ENCODE measurements around the gene PRR19. TPM values are rescaled to one million over a fixed set of nuclear protein-coding genes. Genes with fewer than 3 reads are reported as not detected.

The PRR19 gene
- total and polyA plus RNA-seq, 4 donors = 0.23 to 0.45 TPM; not detected in 2

GRCh38 chr19:42289556-42290041 lies 12.3 kb upstream of the PRR19 start:
- Histone ChIP-seq H3K9me3 (ENCODE audit: control insufficient read depth, low read length) (no peaks in the 10 kb centered on the region), H3K27ac (ENCODE audit: low read depth in 1 of 2, low read length in 2 of 2) (no peak overlapping the region), H3K4me3 (ENCODE audit: low read length in 2 of 2) (no peak overlapping the region), H3K36me3 (ENCODE audit: control insufficient read depth in 1 of 2, insufficient read depth in 2 of 2, low read length in 1 of 2) (peaks cover 0 to 12% of the 10 kb centered on the region in 2 donors), H3K4me1 (ENCODE audit: control insufficient read depth in 1 of 2, insufficient read depth in 2 of 2, low read length in 2 of 2) (peaks cover 0 to 3% of the 10 kb centered on the region in 2 donors), H3K27me3 (ENCODE audit: control insufficient read depth in 1 of 2, insufficient read depth in 2 of 2, low read length in 1 of 2) (no peaks in the 10 kb centered on the region)
- 82 to 83% methylated on average over 8 of the region's 8 CpGs for WGBS, 2 donors
- intact Hi-C loops (cut with DNase I) = no loop called here
- no peak for DNase-seq
- no peak for ATAC-seq (ENCODE audit: low FRiP score)

- DNase-seq = no peak
- no peaks in the 10 kb centered on the region for H3K27me3 ChIP-seq (ENCODE audit: control insufficient read depth in 1 of 2, insufficient read depth in 2 of 2, low read length in 1 of 2)
- H3K4me1 ChIP-seq (ENCODE audit: control insufficient read depth in 1 of 2, insufficient read depth in 2 of 2, low read length in 2 of 2) = peaks cover 0 to 3% of the 10 kb centered on the region in 2 donors
- no peak overlapping the region for H3K27ac ChIP-seq (ENCODE audit: low read depth in 1 of 2, low read length in 2 of 2)
- no peaks in the 10 kb centered on the region for H3K9me3 ChIP-seq (ENCODE audit: control insufficient read depth, low read length)
- 76 to 78% methylated on average over 12 to 13 of the region's 13 CpGs for WGBS, 2 donors
- H3K36me3 ChIP-seq (ENCODE audit: control insufficient read depth in 1 of 2, insufficient read depth in 2 of 2, low read length in 1 of 2) = peaks cover 0 to 12% of the 10 kb centered on the region in 2 donors
- intact Hi-C loops (cut with DNase I) = no loop called here
- no peak overlapping the region for H3K4me3 ChIP-seq (ENCODE audit: low read length in 2 of 2)
- no peak for ATAC-seq (ENCODE audit: low FRiP score)
Measured at GRCh38 chr19:42290136-42290522, 11.8 kb upstream of the PRR19 start.

GRCh38 chr19:42290523-42291434 lies 11.2 kb upstream of the PRR19 start:
- Histone ChIP-seq H3K27ac (ENCODE audit: low read depth in 1 of 2, low read length in 2 of 2) (no peak overlapping the region), H3K4me3 (ENCODE audit: low read length in 2 of 2) (no peak overlapping the region), H3K9me3 (ENCODE audit: control insufficient read depth, low read length) (no peaks in the 10 kb centered on the region), H3K4me1 (ENCODE audit: control insufficient read depth in 1 of 2, insufficient read depth in 2 of 2, low read length in 2 of 2) (no peaks in the 10 kb centered on the region), H3K36me3 (ENCODE audit: control insufficient read depth in 1 of 2, insufficient read depth in 2 of 2, low read length in 1 of 2) (peaks cover 0 to 12% of the 10 kb centered on the region in 2 donors), H3K27me3 (ENCODE audit: control insufficient read depth in 1 of 2, insufficient read depth in 2 of 2, low read length in 1 of 2) (no peaks in the 10 kb centered on the region)
- DNase-seq (peak in 1 of 2 donors; percentile 50), ATAC-seq (ENCODE audit: low FRiP score) (no peak)
- intact Hi-C loops (cut with DNase I) = no loop called here
- 78 to 82% methylated on average over 28 to 31 of the region's 31 CpGs for WGBS, 2 donors

- 56 to 57% methylated on average over 9 of the region's 9 CpGs for WGBS, 2 donors
- no peak for ATAC-seq (ENCODE audit: low FRiP score)
- Histone ChIP-seq H3K4me1 (ENCODE audit: control insufficient read depth in 1 of 2, insufficient read depth in 2 of 2, low read length in 2 of 2) (no peaks in the 10 kb centered on the region), H3K36me3 (ENCODE audit: control insufficient read depth in 1 of 2, insufficient read depth in 2 of 2, low read length in 1 of 2) (peaks cover 0 to 12% of the 10 kb centered on the region in 2 donors), H3K9me3 (ENCODE audit: control insufficient read depth, low read length) (no peaks in the 10 kb centered on the region), H3K4me3 (ENCODE audit: low read length in 2 of 2) (no peak overlapping the region), H3K27ac (ENCODE audit: low read depth in 1 of 2, low read length in 2 of 2) (no peak overlapping the region), H3K27me3 (ENCODE audit: control insufficient read depth in 1 of 2, insufficient read depth in 2 of 2, low read length in 1 of 2) (no peaks in the 10 kb centered on the region)
- peak in 1 of 2 donors; percentile 48 for DNase-seq
- intact Hi-C loops (cut with DNase I) = no loop called here
Measured at GRCh38 chr19:42291435-42291810, 10.5 kb upstream of the PRR19 start.

- Histone ChIP-seq H3K27me3 (ENCODE audit: control insufficient read depth in 1 of 2, insufficient read depth in 2 of 2, low read length in 1 of 2) (no peaks in the 10 kb centered on the region), H3K4me3 (ENCODE audit: low read length in 2 of 2) (no peak overlapping the region), H3K36me3 (ENCODE audit: control insufficient read depth in 1 of 2, insufficient read depth in 2 of 2, low read length in 1 of 2) (peaks cover 0 to 12% of the 10 kb centered on the region in 2 donors), H3K9me3 (ENCODE audit: control insufficient read depth, low read length) (no peaks in the 10 kb centered on the region), H3K27ac (ENCODE audit: low read depth in 1 of 2, low read length in 2 of 2) (no peak overlapping the region), H3K4me1 (ENCODE audit: control insufficient read depth in 1 of 2, insufficient read depth in 2 of 2, low read length in 2 of 2) (no peaks in the 10 kb centered on the region)
- ATAC-seq (ENCODE audit: low FRiP score) (no peak), DNase-seq (peak in 1 of 2 donors; percentile 49)
- intact Hi-C loops (cut with DNase I) = no loop called here
- WGBS, 2 donors = 87 to 89% methylated on average over 27 of the region's 27 CpGs
Measured at GRCh38 chr19:42292042-42292960, 9.6 kb upstream of the PRR19 start.

- H3K36me3 ChIP-seq (ENCODE audit: control insufficient read depth in 1 of 2, insufficient read depth in 2 of 2, low read length in 1 of 2) = peaks cover 0 to 9% of the 10 kb centered on the region in 2 donors
- intact Hi-C loops (cut with DNase I) = no loop called here
- H3K9me3 ChIP-seq (ENCODE audit: control insufficient read depth, low read length) = no peaks in the 10 kb centered on the region
- ATAC-seq (ENCODE audit: low FRiP score) = no peak
- H3K4me1 ChIP-seq (ENCODE audit: control insufficient read depth in 1 of 2, insufficient read depth in 2 of 2, low read length in 2 of 2) = no peaks in the 10 kb centered on the region
- H3K4me3 ChIP-seq (ENCODE audit: low read length in 2 of 2) = no peak overlapping the region
- DNase-seq = peak in 1 of 2 donors; percentile 46
- 81% methylated on average over 14 of the region's 14 CpGs for WGBS, 2 donors
- no peak overlapping the region for H3K27ac ChIP-seq (ENCODE audit: low read depth in 1 of 2, low read length in 2 of 2)
- no peaks in the 10 kb centered on the region for H3K27me3 ChIP-seq (ENCODE audit: control insufficient read depth in 1 of 2, insufficient read depth in 2 of 2, low read length in 1 of 2)
Measured at GRCh38 chr19:42292963-42293362, 9.0 kb upstream of the PRR19 start.

GRCh38 chr19:42293540-42293939 lies 8.4 kb upstream of the PRR19 start:
- H3K9me3 ChIP-seq (ENCODE audit: control insufficient read depth, low read length) = no peaks in the 10 kb centered on the region
- DNase-seq (peak in 1 of 2 donors; percentile 48), ATAC-seq (ENCODE audit: low FRiP score) (no peak)
- intact Hi-C loops (cut with DNase I) = no loop called here
- no peaks in the 10 kb centered on the region for H3K4me1 ChIP-seq (ENCODE audit: control insufficient read depth in 1 of 2, insufficient read depth in 2 of 2, low read length in 2 of 2)
- H3K36me3 ChIP-seq (ENCODE audit: control insufficient read depth in 1 of 2, insufficient read depth in 2 of 2, low read length in 1 of 2) = peaks cover 0 to 9% of the 10 kb centered on the region in 2 donors
- no peak overlapping the region for H3K27ac ChIP-seq (ENCODE audit: low read depth in 1 of 2, low read length in 2 of 2)
- no peak overlapping the region for H3K4me3 ChIP-seq (ENCODE audit: low read length in 2 of 2)
- H3K27me3 ChIP-seq (ENCODE audit: control insufficient read depth in 1 of 2, insufficient read depth in 2 of 2, low read length in 1 of 2) = no peaks in the 10 kb centered on the region
- WGBS, 2 donors = 82 to 84% methylated on average over 17 of the region's 17 CpGs

GRCh38 chr19:42293948-42294347 lies 8.0 kb upstream of the PRR19 start:
- H3K4me1 ChIP-seq (ENCODE audit: control insufficient read depth in 1 of 2, insufficient read depth in 2 of 2, low read length in 2 of 2) = no peaks in the 10 kb centered on the region
- 87 to 91% methylated on average over 12 to 15 of the region's 15 CpGs for WGBS, 2 donors
- intact Hi-C loops (cut with DNase I) = no loop called here
- no peak for ATAC-seq (ENCODE audit: low FRiP score)
- H3K36me3 ChIP-seq (ENCODE audit: control insufficient read depth in 1 of 2, insufficient read depth in 2 of 2, low read length in 1 of 2) = peaks cover 0 to 9% of the 10 kb centered on the region in 2 donors
- H3K27ac ChIP-seq (ENCODE audit: low read depth in 1 of 2, low read length in 2 of 2) = no peak overlapping the region
- H3K27me3 ChIP-seq (ENCODE audit: control insufficient read depth in 1 of 2, insufficient read depth in 2 of 2, low read length in 1 of 2) = no peaks in the 10 kb centered on the region
- H3K4me3 ChIP-seq (ENCODE audit: low read length in 2 of 2) = no peak overlapping the region
- no peak for DNase-seq
- no peaks in the 10 kb centered on the region for H3K9me3 ChIP-seq (ENCODE audit: control insufficient read depth, low read length)

Data from aorta (tissue), 5 donors.